ENCODE results near the gene PCBP3.
A peak's percentile ranks its signal among the peaks of the same experiment; 100 is the strongest.

PCBP3 gene

DNA sequence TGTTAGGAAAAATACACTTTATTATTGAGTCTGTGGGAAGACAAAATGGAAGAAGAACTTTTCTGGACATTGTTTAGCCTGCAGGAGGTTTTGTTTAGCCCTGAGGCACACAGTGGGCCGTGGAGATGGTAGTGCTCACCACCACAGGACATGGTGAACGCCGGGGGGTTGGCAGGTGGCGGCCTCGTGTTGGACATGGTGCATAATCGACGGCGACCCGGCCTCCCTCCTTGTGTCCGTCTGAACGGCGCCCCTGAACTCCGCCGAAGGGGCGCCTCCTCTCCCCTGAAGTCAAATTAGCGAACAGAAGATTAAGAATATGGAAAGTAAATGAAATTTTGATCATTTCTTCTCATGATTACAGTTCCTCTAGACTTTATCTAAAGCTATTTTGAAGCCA, 126.4 kb downstream of the PCBP3 start:
- no peak overlapping the region for H3K4me3 ChIP-seq (replicated peaks; ENCODE audit: insufficient read depth, low read length)
- DNase-seq (ENCODE audit: low read depth in 1 of 2, low spot score in 1 of 2): no peak
- H3K27me3 ChIP-seq (ENCODE audit: insufficient read depth, poor library complexity, severe bottlenecking): no peaks in the 10 kb centered on the region
- H3K27ac ChIP-seq (replicated peaks): no peak overlapping the region
- TF ChIP-seq, protein P1, sequence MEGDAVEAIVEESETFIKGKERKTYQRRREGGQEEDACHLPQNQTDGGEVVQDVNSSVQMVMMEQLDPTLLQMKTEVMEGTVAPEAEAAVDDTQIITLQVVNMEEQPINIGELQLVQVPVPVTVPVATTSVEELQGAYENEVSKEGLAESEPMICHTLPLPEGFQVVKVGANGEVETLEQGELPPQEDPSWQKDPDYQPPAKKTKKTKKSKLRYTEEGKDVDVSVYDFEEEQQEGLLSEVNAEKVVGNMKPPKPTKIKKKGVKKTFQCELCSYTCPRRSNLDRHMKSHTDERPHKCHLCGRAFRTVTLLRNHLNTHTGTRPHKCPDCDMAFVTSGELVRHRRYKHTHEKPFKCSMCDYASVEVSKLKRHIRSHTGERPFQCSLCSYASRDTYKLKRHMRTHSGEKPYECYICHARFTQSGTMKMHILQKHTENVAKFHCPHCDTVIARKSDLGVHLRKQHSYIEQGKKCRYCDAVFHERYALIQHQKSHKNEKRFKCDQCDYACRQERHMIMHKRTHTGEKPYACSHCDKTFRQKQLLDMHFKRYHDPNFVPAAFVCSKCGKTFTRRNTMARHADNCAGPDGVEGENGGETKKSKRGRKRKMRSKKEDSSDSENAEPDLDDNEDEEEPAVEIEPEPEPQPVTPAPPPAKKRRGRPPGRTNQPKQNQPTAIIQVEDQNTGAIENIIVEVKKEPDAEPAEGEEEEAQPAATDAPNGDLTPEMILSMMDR (IDR thresholded peaks at IDR 0.05; ENCODE audit: insufficient read depth, low read length): no peak
- TF ChIP-seq POLR2AphosphoS5 (IDR thresholded peaks at IDR 0.05; ENCODE audit: low read depth) (no peak), GABPA (IDR thresholded peaks at IDR 0.05; ENCODE audit: low read depth) (no peak), SPI1 (IDR thresholded peaks at IDR 0.05; ENCODE audit: borderline replicate concordance, low read depth) (no peak)
- TF ChIP-seq, protein P2, sequence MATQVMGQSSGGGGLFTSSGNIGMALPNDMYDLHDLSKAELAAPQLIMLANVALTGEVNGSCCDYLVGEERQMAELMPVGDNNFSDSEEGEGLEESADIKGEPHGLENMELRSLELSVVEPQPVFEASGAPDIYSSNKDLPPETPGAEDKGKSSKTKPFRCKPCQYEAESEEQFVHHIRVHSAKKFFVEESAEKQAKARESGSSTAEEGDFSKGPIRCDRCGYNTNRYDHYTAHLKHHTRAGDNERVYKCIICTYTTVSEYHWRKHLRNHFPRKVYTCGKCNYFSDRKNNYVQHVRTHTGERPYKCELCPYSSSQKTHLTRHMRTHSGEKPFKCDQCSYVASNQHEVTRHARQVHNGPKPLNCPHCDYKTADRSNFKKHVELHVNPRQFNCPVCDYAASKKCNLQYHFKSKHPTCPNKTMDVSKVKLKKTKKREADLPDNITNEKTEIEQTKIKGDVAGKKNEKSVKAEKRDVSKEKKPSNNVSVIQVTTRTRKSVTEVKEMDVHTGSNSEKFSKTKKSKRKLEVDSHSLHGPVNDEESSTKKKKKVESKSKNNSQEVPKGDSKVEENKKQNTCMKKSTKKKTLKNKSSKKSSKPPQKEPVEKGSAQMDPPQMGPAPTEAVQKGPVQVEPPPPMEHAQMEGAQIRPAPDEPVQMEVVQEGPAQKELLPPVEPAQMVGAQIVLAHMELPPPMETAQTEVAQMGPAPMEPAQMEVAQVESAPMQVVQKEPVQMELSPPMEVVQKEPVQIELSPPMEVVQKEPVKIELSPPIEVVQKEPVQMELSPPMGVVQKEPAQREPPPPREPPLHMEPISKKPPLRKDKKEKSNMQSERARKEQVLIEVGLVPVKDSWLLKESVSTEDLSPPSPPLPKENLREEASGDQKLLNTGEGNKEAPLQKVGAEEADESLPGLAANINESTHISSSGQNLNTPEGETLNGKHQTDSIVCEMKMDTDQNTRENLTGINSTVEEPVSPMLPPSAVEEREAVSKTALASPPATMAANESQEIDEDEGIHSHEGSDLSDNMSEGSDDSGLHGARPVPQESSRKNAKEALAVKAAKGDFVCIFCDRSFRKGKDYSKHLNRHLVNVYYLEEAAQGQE (IDR thresholded peaks at IDR 0.05; ENCODE audit: insufficient replicate concordance, low read depth): no peak

DNA sequence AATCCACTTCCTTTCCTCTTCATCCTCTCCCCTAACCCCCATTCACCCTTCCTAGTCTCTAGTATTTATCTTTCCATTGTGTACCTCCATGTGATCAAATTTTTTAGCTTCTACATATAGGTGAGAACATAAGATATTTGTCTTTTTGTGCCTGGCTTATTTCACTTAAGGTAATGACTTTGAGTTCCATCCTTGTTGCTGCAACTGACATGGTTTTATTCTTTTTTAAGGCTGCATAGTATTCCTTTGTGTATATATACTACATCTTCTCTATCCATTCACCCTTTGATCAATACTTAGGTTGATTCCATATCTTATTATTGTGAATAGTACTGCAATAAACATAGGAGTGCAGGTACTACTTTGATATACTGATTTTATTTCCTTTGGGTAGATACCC, 128.7 kb downstream of the PCBP3 start:
- H3K27me3 ChIP-seq (ENCODE audit: insufficient read depth, poor library complexity, severe bottlenecking): no peaks in the 10 kb centered on the region
- TF ChIP-seq, protein P1 (IDR thresholded peaks at IDR 0.05; ENCODE audit: insufficient read depth, low read length): no peak
- TF ChIP-seq, protein P2 (IDR thresholded peaks at IDR 0.05; ENCODE audit: insufficient replicate concordance, low read depth): no peak
- TF ChIP-seq GABPA (IDR thresholded peaks at IDR 0.05; ENCODE audit: low read depth) (no peak), SPI1 (IDR thresholded peaks at IDR 0.05; ENCODE audit: borderline replicate concordance, low read depth) (no peak), POLR2AphosphoS5 (IDR thresholded peaks at IDR 0.05; ENCODE audit: low read depth) (no peak)
- no peak for DNase-seq (ENCODE audit: low read depth in 1 of 2, low spot score in 1 of 2)
- H3K27ac ChIP-seq (replicated peaks): no peak overlapping the region
- no peak overlapping the region for H3K4me3 ChIP-seq (replicated peaks; ENCODE audit: insufficient read depth, low read length)

DNA sequence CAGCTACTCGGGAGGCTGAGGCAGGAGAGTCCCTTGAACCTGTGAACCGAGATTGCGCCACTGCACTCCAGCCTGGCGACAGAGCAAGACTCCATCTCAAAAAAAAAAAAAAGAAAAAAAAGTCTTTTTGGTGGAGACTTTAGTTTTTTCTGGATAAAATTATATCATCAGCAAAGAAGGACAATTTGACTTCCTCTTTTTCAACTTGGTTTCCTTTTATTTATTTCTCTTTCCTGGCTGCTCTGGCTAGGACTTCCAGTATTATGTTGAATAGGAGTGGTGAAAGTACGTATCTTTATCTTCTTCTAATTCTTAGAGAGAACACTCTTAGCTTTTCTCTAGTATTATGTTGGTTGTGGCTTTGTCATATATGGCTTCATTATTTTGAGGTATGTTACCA, 130.8 kb downstream of the PCBP3 start:
- Histone ChIP-seq H3K27me3 (ENCODE audit: insufficient read depth, poor library complexity, severe bottlenecking) (no peaks in the 10 kb centered on the region), H3K27ac (replicated peaks) (no peak overlapping the region), H3K4me3 (replicated peaks; ENCODE audit: insufficient read depth, low read length) (no peak overlapping the region)
- DNase-seq (ENCODE audit: low read depth in 1 of 2, low spot score in 1 of 2): no peak
- peak; percentile 90 for TF ChIP-seq SPI1 (IDR thresholded peaks at IDR 0.05; ENCODE audit: borderline replicate concordance, low read depth)
- TF ChIP-seq POLR2AphosphoS5 (IDR thresholded peaks at IDR 0.05; ENCODE audit: low read depth): no peak

DNA sequence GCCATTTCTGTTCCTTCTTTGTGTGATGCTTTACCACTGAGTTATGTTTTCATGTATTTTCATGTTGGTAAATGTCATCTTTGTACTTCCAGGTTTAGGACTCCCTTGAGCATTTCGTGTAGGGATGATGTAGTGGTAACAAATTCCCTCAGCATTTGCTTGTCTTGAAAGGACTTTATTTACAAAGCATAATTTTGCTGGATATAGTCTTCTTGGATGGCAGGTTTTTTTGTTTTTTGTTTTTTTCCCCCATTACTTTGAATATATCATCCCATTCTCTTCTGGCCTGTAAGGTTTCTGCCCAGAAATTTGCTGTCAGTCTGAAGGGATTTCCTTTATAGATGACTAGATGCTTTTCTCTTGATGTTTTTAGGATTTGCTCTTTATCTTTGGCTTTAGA, 133.4 kb downstream of the PCBP3 start:
- Histone ChIP-seq H3K4me3 (replicated peaks; ENCODE audit: insufficient read depth, low read length) (no peak overlapping the region), H3K27ac (replicated peaks) (no peak overlapping the region), H3K27me3 (ENCODE audit: insufficient read depth, poor library complexity, severe bottlenecking) (no peaks in the 10 kb centered on the region)
- no peak for DNase-seq (ENCODE audit: low read depth in 1 of 2, low spot score in 1 of 2)
- TF ChIP-seq, protein P1 (IDR thresholded peaks at IDR 0.05; ENCODE audit: insufficient read depth, low read length): no peak
